Ishikawa (cell line): ENCODE data around the gene RABGAP1L.

Experiments used
- CEBPB ChIP-seq: IDR thresholded peaks from 2 replicates; pipeline ENCODE4 v1.6.1; 2012
- CREB1 ChIP-seq: IDR thresholded peaks from 2 replicates; pipeline ENCODE4 v1.6.1; 2012; ENCODE audit warnings: low read depth
- EGR1 ChIP-seq: IDR thresholded peaks from 2 replicates; pipeline ENCODE4 v1.6.1; 2012
- EP300 ChIP-seq: IDR thresholded peaks from 2 replicates; pipeline ENCODE4 v1.6.1; 2012; ENCODE audit warnings: borderline replicate concordance
- FOXM1 ChIP-seq: IDR thresholded peaks from 2 replicates; pipeline ENCODE4 v1.6.1; 2012; ENCODE audit warnings: low read depth, borderline replicate concordance
- MAX ChIP-seq: IDR thresholded peaks from 2 replicates; pipeline ENCODE4 v1.6.1; 2012
- NFIC ChIP-seq: IDR thresholded peaks from 2 replicates; pipeline ENCODE4 v1.6.1; 2012
- RAD21 ChIP-seq: IDR thresholded peaks from 2 replicates; pipeline ENCODE4 v1.6.1; 2012; ENCODE audit warnings: low read depth
- REST ChIP-seq: IDR thresholded peaks from 2 replicates; pipeline ENCODE4 v1.6.1; 2012; ENCODE audit warnings: low read depth, mild to moderate bottlenecking
- TAF1 ChIP-seq: IDR thresholded peaks from 2 replicates; pipeline ENCODE4 v1.6.1; 2012; ENCODE audit warnings: low read depth, mild to moderate bottlenecking
- TCF12 ChIP-seq: IDR thresholded peaks from 2 replicates; pipeline ENCODE4 v1.6.1; 2012; ENCODE audit warnings: low read depth
- TEAD4 ChIP-seq: IDR thresholded peaks from 2 replicates; pipeline ENCODE4 v1.6.1; 2012
- USF1 ChIP-seq: IDR thresholded peaks from 2 replicates; pipeline ENCODE4 v1.6.1; 2012
- YY1 ChIP-seq: IDR thresholded peaks from 2 replicates; pipeline ENCODE4 v1.6.1; 2012; ENCODE audit warnings: low read depth
- ZBTB7A ChIP-seq: IDR thresholded peaks from 2 replicates; pipeline ENCODE4 v1.6.1; 2012; ENCODE audit warnings: low read depth

The RABGAP1L gene

GRCh38 chr1:174954073-174954460 lies 794.7 kb downstream of the RABGAP1L start:
- TF ChIP-seq EGR1: no peak
- TF ChIP-seq CREB1: no peak
- no peak for TF ChIP-seq FOXM1
- TF ChIP-seq NFIC: no peak
- no peak for TF ChIP-seq ZBTB7A
- TF ChIP-seq EP300: no peak
- no peak for TF ChIP-seq TAF1
- TF ChIP-seq RAD21: no peak
- no peak for TF ChIP-seq MAX
- TF ChIP-seq USF1: no peak
- no peak for TF ChIP-seq TEAD4
- no peak for TF ChIP-seq CEBPB
- no peak for TF ChIP-seq TCF12
- TF ChIP-seq REST: no peak
- no peak for TF ChIP-seq YY1

GRCh38 chr1:174954671-174955669 lies 795.6 kb downstream of the RABGAP1L start:
- no peak for TF ChIP-seq CEBPB
- no peak for TF ChIP-seq EP300
- no peak for TF ChIP-seq USF1
- TF ChIP-seq TCF12: no peak
- no peak for TF ChIP-seq TAF1
- TF ChIP-seq YY1: no peak
- TF ChIP-seq RAD21: no peak
- TF ChIP-seq EGR1: no peak
- no peak for TF ChIP-seq MAX
- no peak for TF ChIP-seq FOXM1
- no peak for TF ChIP-seq REST
- no peak for TF ChIP-seq TEAD4
- TF ChIP-seq ZBTB7A: no peak
- TF ChIP-seq NFIC: no peak
- no peak for TF ChIP-seq CREB1

- TF ChIP-seq USF1: no peak
- no peak for TF ChIP-seq EP300
- TF ChIP-seq YY1: no peak
Measured at GRCh38 chr1:174956086-174956485, 796.8 kb downstream of the RABGAP1L start.

GRCh38 chr1:174956976-174957375 lies 797.7 kb downstream of the RABGAP1L start:
- TF ChIP-seq TAF1 (no peak), ZBTB7A (no peak), TEAD4 (no peak), CEBPB (no peak), TCF12 (no peak), REST (no peak), EGR1 (no peak), CREB1 (no peak), EP300 (no peak), YY1 (no peak), USF1 (no peak), RAD21 (no peak), MAX (no peak), NFIC (no peak), FOXM1 (no peak)
